A375 (cell line): Measurements from ENCODE around the gene SCRN2. TPM values are rescaled to one million over a fixed set of nuclear protein-coding genes. Genes with fewer than 3 reads are reported as not detected.

ENCODE experiments used
- total RNA-seq: library from RNA; depleted of rRNA; stranded (reverse); fragments of >200 nt; shearing (Covaris generic); gene quantifications from 2 replicates; pipeline ENCODE4 v1.2.3, GENCODE V29; 2014; rRNA removed

Gene SCRN2
- total RNA-seq, result 33.2 and 39.8 TPM in 2 replicates

GRCh38 chr17:47840742-47841487, at the start of gene SCRN2:
Gene SCRN2, minus strand, starts transcription at chr17:47841273. Its CDS starts 430 bp downstream, at chr17:47840843.

GRCh38 chr17:47850692-47851573, 9.9 kb upstream of the SCRN2 start, which contains the start of gene SP6:
Gene SP6, minus strand, starts transcription at chr17:47851163. Its CDS starts 2,734 bp downstream, at chr17:47848429.

GRCh38 chr17:47831003-47831933, 9.8 kb downstream of the SCRN2 start, which contains the start of the genes LRRC46 and MRPL10:
Gene LRRC46, plus strand, starts transcription at chr17:47831670. Its CDS starts 320 bp downstream, at chr17:47831990.
Gene MRPL10, minus strand, starts transcription at chr17:47831541. Its CDS starts 30 bp downstream, at chr17:47831511.

GRCh38 chr17:47821424-47822391, 19.4 kb downstream of the SCRN2 start, which contains the start of gene OSBPL7:
Gene OSBPL7, minus strand, starts transcription at chr17:47821794. Its CDS starts 1,516 bp downstream, at chr17:47820278.

Other genes starting within 250 kb of the SCRN2 start
- 293 and 396 TPM in 2 replicates for gene KPNB1, start 191.4 kb downstream of the SCRN2 start, total RNA-seq
- gene TBKBP1, start 147.1 kb downstream of the SCRN2 start, total RNA-seq, result 4.7 and 10.4 TPM in 2 replicates
- gene TBX21, start 108.0 kb downstream of the SCRN2 start, total RNA-seq, result not detected in 2 replicates
- gene OSBPL7, start 19.5 kb downstream of the SCRN2 start, total RNA-seq, result 8.3 and 11.6 TPM in 2 replicates
- gene MRPL10, start 9.7 kb downstream of the SCRN2 start, total RNA-seq, result 49.2 and 50.4 TPM in 2 replicates
- gene LRRC46, start 9.6 kb downstream of the SCRN2 start, total RNA-seq, result 0.32 and 0.98 TPM in 2 replicates
- gene SP6, start 9.9 kb upstream of the SCRN2 start, total RNA-seq, result 0.21 TPM in 1 of 2 replicates, not detected in the other
- gene SP2, start 55.0 kb upstream of the SCRN2 start, total RNA-seq, result 4.0 and 5.4 TPM in 2 replicates
- 25.3 and 32.4 TPM in 2 replicates for gene PNPO, start 100.3 kb upstream of the SCRN2 start, total RNA-seq
- gene PRR15L, start 116.6 kb upstream of the SCRN2 start, total RNA-seq, result not detected in 2 replicates
- gene CDK5RAP3, start 129.8 kb upstream of the SCRN2 start, total RNA-seq, result 127 TPM in 2 replicates
- gene COPZ2, start 196.5 kb upstream of the SCRN2 start, total RNA-seq, result 24.2 and 30.2 TPM in 2 replicates
- 70.7 and 79.1 TPM in 2 replicates for gene NFE2L1, start 207.1 kb upstream of the SCRN2 start, total RNA-seq